Activated effector memory CD4-positive, alpha-beta T cell treated with anti-CD3 and anti-CD28 coated beads, Interleukin-2, amount 50 U/mL, for 16 hours (primary cell): ENCODE results near the gene DCUN1D2.

Source experiments
- DNase-seq: peaks from one replicate; pipeline ENCODE4 v3.0.0-alpha.2; 2020

The DCUN1D2 gene

GRCh38 chr13:113420833-113421600 lies 69.5 kb downstream of the DCUN1D2 start:
- DNase-seq: no peak

- DNase-seq: no peak
Measured at GRCh38 chr13:113420232-113420631, 70.3 kb downstream of the DCUN1D2 start.

- no peak for DNase-seq
Measured at GRCh38 chr13:113419531-113420193, 70.8 kb downstream of the DCUN1D2 start.

- DNase-seq: no peak
Measured at GRCh38 chr13:113418722-113419049, 71.8 kb downstream of the DCUN1D2 start.

DNA sequence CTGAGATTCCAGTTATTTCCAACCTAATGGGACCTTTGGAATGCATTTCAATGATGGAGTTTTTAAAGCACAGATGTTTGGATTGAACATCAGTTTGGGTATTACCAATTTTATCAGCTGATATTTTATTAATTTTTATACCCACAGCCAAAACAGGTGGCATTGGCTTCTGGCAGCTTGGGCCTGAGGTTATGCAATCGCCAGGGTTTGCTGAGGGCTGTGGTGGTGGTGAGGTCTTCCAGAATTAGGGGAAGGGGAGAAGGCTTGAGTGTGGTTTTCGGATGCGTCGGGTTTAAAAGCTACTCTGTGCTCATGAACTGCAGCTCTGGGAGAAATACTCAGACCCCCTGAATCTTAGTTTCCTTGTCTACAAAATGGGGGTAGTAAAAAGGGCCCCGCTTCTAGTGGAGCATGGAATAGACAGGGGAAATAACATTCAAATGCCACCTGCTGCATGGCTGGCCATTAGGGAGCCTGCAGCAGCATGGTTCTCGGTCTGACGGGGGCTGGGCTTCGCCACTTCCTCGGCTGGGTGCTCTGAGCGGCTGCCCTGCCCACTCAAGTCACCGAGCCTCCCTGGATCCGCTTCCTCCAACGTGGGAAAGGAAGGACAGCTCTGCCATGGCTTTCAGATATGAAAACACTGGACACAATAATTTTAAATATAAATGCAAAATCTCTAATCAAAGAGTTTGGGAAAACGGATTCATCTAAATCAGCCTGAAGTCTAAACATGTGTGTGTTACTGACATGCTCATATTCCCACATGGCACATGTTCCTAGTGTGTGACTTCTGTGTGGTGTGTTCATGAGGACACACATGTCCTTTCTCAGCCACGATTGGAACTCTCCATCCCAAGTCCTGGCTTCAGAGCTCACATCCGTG lies 72.4 kb downstream of the DCUN1D2 start:
- no peak for DNase-seq

GRCh38 chr13:113417008-113417751 lies 73.3 kb downstream of the DCUN1D2 start:
- no peak for DNase-seq

GRCh38 chr13:113415825-113416224 lies 74.7 kb downstream of the DCUN1D2 start:
- no peak for DNase-seq

GRCh38 chr13:113415032-113415431 lies 75.5 kb downstream of the DCUN1D2 start:
- DNase-seq: no peak

DNA sequence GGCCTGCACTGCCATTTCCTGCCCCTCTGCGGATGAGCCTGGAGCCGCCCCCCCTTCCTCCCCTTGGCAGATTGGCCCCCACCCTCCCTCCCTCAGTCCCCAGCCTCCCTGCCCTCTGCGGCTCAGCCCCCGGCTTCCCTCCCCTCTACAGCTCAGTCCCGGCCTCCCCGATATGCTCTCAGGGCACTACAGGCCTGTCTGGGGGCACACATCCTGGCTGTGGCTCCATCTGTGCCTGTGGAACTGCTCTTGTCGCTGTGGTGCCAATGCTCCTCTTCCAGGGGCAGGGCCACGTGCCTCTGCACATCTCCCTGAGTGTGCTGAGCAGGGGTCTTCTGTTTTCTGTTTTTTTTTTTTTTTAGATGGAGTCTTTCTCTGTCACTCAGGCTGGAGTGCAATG lies 76.2 kb downstream of the DCUN1D2 start:
- no peak for DNase-seq

GRCh38 chr13:113413898-113414282 lies 76.6 kb downstream of the DCUN1D2 start:
- DNase-seq: no peak

GRCh38 chr13:113413178-113413897 lies 77.2 kb downstream of the DCUN1D2 start:
- no peak for DNase-seq

DNA sequence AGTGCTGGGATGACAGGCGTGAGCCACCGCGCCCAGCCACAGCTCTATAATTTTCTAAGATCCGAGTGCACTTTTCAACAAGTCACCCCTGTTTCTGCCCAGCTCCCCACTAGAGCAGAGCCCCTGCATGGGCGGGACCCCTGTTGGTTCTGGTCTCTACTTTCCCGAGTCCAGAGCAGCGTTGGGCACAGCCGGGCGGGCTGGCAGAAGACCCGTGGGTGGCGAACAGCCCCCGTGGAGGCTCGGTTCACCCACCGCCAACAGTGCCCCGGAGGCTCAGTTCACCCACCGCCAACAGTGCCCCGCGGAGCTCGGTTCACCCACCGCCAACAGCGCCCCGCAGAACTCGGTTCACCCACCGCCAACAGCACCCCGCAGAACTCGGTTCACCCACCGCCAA lies 78.1 kb downstream of the DCUN1D2 start:
- DNase-seq: no peak

DNA sequence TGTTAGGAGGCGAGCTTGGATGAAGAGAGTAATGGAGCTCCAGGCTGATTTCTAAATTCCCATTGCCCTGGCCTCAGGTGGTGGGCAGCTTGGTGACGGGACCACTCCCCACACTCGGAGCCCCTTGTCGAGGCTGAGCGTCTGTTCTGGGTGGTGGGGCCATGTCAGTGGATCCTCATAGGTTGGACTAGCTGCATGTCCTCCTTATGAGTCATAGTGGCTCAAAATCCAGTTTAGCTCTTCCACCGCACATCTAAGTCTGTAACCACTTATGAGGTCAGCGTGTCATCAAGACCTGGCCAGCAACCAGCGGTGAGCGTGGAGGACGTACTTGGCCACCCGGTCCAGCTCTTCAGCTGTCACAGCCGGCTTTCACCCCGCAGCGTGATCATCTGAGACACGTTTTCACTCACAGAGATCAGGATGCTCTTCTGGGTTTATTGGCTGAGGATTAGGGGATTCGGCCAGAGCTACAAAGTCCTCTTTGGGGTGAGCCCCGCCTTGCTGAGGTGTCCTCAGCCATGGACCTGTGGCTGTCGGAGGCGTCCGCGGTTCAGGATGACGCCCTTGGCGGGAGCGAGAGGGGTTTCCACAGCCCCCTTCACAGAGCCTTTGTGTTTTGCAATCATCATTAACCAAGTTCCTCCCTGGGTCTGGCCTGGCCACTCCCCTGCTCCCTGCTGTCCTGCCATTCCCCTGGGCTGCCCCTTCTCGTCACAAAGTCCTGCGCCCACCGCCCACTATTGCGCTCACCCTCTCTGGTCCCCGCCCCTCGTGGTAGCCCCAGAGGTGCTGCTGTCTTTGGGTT lies 79.1 kb downstream of the DCUN1D2 start:
- DNase-seq: no peak

DNA sequence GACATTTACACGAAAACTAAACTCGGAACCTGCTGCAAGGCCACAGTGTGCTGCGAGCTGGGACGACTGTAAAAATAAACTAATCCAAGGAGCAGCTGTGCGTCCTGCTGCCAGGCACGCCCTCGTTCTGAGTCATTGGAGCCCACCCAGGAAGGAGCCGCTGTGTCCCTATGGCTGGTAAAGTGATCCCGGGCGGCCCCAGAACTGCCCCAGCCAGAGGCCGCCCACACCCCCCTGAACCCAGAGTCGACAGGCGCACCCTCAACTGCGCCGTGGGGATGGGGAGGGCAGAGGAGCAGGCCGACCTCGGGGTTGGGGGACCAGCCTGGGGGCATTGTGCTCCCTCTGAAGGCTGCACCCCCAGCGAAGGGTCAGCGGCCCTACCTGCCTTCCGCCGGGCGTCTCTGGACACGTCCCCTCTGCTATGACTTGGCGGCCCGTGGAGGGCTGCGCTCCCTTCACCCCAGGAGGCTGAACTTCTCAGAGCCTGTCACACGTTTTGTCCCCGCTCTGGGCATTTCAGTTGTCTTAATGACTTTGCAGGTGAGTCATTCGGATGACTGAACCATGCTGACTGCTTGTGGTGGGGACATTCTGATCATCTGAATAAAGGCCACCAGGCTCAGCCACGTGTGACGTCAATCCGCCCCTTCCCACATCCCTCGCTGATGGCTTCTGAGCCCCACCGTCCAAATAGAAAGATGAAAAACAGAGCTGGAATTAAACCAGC lies 79.9 kb downstream of the DCUN1D2 start:
- DNase-seq: no peak

- no peak for DNase-seq
Measured at GRCh38 chr13:113408562-113408961, 81.9 kb downstream of the DCUN1D2 start.

GRCh38 chr13:113407531-113408393 lies 82.7 kb downstream of the DCUN1D2 start:
- peak; percentile 59 for DNase-seq

DNA sequence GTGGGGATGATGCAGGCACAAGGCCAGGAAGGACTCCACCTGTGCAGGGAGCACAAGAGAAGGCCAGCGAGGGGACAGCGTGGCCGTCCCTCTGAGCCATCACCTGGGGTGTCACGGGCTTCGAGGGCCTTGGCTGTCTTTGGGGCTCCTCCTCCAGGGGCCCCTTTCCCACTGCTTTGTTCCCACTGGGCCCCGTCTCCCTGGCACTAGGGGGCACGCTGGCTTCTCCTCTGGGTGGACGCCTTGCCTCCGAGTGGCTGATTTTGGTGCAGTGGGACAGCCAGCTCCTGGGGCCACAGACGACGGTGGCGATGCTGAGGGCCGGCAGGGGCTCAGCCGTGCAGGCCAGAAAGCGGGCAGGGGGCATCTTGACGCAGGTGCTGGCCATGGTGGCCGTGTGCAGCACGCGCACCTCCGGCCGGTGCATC lies 83.4 kb downstream of the DCUN1D2 start:
- DNase-seq: peak; percentile 54

DNA sequence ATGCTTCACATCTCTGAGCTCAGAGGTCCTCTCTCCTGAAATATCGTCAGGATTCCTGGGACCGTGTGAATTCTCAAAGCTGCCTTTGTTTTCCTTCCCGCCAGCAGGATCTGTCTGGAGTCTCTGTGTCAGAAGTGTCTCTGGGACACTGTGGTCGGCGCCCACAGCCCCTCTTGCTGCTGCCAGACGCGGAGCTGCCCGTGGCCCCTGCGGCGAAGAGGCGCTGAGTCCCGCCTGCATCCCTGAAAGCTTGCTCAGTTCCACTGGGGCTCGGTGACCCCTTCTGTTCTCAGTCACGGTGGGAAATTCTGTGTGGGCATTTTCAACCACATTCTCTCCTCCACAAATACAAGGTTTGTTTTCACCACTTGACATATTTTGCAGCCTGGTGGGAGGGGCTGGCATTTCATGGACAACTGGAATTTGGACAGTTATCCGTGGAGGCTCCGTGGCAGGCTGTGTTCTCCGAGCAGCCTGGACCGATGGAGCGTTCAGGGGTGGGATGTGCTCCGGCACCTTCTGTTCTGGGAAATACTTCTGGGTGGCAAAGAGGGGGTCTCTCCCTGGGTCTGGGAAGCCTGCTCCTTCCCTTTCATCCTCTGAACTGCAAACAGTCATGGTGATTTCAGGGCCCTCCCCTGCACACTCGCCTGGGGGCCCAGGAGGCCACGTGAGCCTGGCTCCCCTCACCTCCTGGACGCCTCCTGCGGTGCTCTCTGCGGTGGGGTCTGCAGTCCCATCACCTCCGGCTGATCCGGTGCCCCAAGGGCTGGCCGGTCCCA lies 84.0 kb downstream of the DCUN1D2 start:
- peak; percentile 39 for DNase-seq
